ENCODE results near the gene CACNA1H. TPM values are rescaled to one million over a fixed set of nuclear protein-coding genes. Genes with fewer than 3 reads are reported as not detected.
A peak's percentile ranks its signal among the peaks of the same experiment; 100 is the strongest.

CACNA1H gene
- total RNA-seq, 1 donor from 2014 or later, result 9.5 TPM

- H3K9ac ChIP-seq, result no peak overlapping the region
- DNase-seq (ENCODE audit: low spot score), result no peak
- H4K20me1 ChIP-seq (ENCODE audit: low read depth), result no peaks in the 10 kb centered on the region
- peaks cover 29% of the 10 kb centered on the region for H3F3A ChIP-seq (ENCODE audit: low read depth)
- no peaks in the 10 kb centered on the region for H3K36me3 ChIP-seq
- H3K27ac Mint-ChIP-seq, result no peak overlapping the region
- H3K27me3 Mint-ChIP-seq (ENCODE audit: insufficient read depth, low read depth), result peaks cover 33% of the 10 kb centered on the region
- H3K4me3 Mint-ChIP-seq, result peak overlapping the region; percentile 44
- no peaks in the 10 kb centered on the region for H3K36me3 Mint-ChIP-seq
- no peak overlapping the region for H2AFZ ChIP-seq (replicated peaks)
- no peak overlapping the region for H3K27ac ChIP-seq
- H3K9me3 Mint-ChIP-seq, result peaks cover 7% of the 10 kb centered on the region
- H3K27me3 ChIP-seq, result no peaks in the 10 kb centered on the region
- peaks cover 44% of the 10 kb centered on the region for H3K4me1 Mint-ChIP-seq
- no peaks in the 10 kb centered on the region for H3K9me3 ChIP-seq (ENCODE audit: low read depth)
- TF ChIP-seq EZH2 (IDR thresholded peaks at IDR 0.05), result no peak
- no peak for TF ChIP-seq CTCF (IDR thresholded peaks at IDR 0.05)
- no peak for TF ChIP-seq EZH2phosphoT487 (IDR thresholded peaks at IDR 0.05)
- no peak overlapping the region for H3K4me3 ChIP-seq
- no peaks in the 10 kb centered on the region for H3K79me2 ChIP-seq (ENCODE audit: low read depth)
- no peak overlapping the region for H3K4me2 ChIP-seq
- H3K4me1 ChIP-seq, result peaks cover 33% of the 10 kb centered on the region
Measured at GRCh38 chr16:1147027-1147426, 5.9 kb upstream of the CACNA1H start.

GRCh38 chr16:1149101-1149636, 3.7 kb upstream of the CACNA1H start:
- no peak overlapping the region for H3K27ac ChIP-seq
- no peaks in the 10 kb centered on the region for H3K36me3 ChIP-seq
- no peak for DNase-seq (ENCODE audit: low spot score)
- TF ChIP-seq EZH2phosphoT487 (IDR thresholded peaks at IDR 0.05), result no peak
- Mint-ChIP-seq H3K9me3 (peaks cover 7% of the 10 kb centered on the region), H3K27me3 (ENCODE audit: insufficient read depth, low read depth) (peaks cover 22% of the 10 kb centered on the region), H3K4me3 (peak overlapping the region; percentile 10), H3K36me3 (no peaks in the 10 kb centered on the region), H3K4me1 (peaks cover 31% of the 10 kb centered on the region), H3K27ac (peak overlapping the region; percentile 18)
- H3K9me3 ChIP-seq (ENCODE audit: low read depth), result no peaks in the 10 kb centered on the region
- H3K4me1 ChIP-seq, result peaks cover 36% of the 10 kb centered on the region
- no peak overlapping the region for H3K9ac ChIP-seq
- no peak overlapping the region for H2AFZ ChIP-seq (replicated peaks)
- H3F3A ChIP-seq (ENCODE audit: low read depth), result peaks cover 32% of the 10 kb centered on the region
- H3K79me2 ChIP-seq (ENCODE audit: low read depth), result peaks cover 6% of the 10 kb centered on the region
- no peak overlapping the region for H3K4me2 ChIP-seq
- peaks cover 8% of the 10 kb centered on the region for H3K27me3 ChIP-seq
- peaks cover 6% of the 10 kb centered on the region for H4K20me1 ChIP-seq (ENCODE audit: low read depth)
- no peak overlapping the region for H3K4me3 ChIP-seq

GRCh38 chr16:1150511-1150982, 2.4 kb upstream of the CACNA1H start:
- Histone ChIP-seq H3K9ac (no peak overlapping the region), H4K20me1 (ENCODE audit: low read depth) (peaks cover 20% of the 10 kb centered on the region), H3K4me2 (no peak overlapping the region), H2AFZ (replicated peaks) (no peak overlapping the region), H3K36me3 (no peaks in the 10 kb centered on the region), H3K27ac (no peak overlapping the region), H3K27me3 (peaks cover 11% of the 10 kb centered on the region), H3F3A (ENCODE audit: low read depth) (peaks cover 20% of the 10 kb centered on the region), H3K9me3 (ENCODE audit: low read depth) (no peaks in the 10 kb centered on the region), H3K4me3 (no peak overlapping the region), H3K79me2 (ENCODE audit: low read depth) (peaks cover 16% of the 10 kb centered on the region), H3K4me1 (peaks cover 30% of the 10 kb centered on the region)
- H3K36me3 Mint-ChIP-seq, result no peaks in the 10 kb centered on the region
- H3K9me3 Mint-ChIP-seq, result peaks cover 7% of the 10 kb centered on the region
- peaks cover 25% of the 10 kb centered on the region for H3K27me3 Mint-ChIP-seq (ENCODE audit: insufficient read depth, low read depth)
- no peak for DNase-seq (ENCODE audit: low spot score)
- peaks cover 30% of the 10 kb centered on the region for H3K4me1 Mint-ChIP-seq
- TF ChIP-seq EZH2phosphoT487 (IDR thresholded peaks at IDR 0.05), result no peak
- no peak for TF ChIP-seq CTCF (IDR thresholded peaks at IDR 0.05)
- no peak for TF ChIP-seq EZH2 (IDR thresholded peaks at IDR 0.05)
- H3K27ac Mint-ChIP-seq, result no peak overlapping the region
- H3K4me3 Mint-ChIP-seq, result peak overlapping the region; percentile 60

- H3K9me3 ChIP-seq (ENCODE audit: low read depth), result no peaks in the 10 kb centered on the region
- peak overlapping the region; percentile 68 for H3K4me3 ChIP-seq
- peak overlapping the region; percentile 75 for H3K4me3 Mint-ChIP-seq
- no peak overlapping the region for H3K9ac ChIP-seq
- peaks cover 22% of the 10 kb centered on the region for H3K4me1 ChIP-seq
- peaks cover 18% of the 10 kb centered on the region for H3K79me2 ChIP-seq (ENCODE audit: low read depth)
- H3K4me2 ChIP-seq, result peak overlapping the region; percentile 88
- H3K27me3 Mint-ChIP-seq (ENCODE audit: insufficient read depth, low read depth), result peaks cover 23% of the 10 kb centered on the region
- no peaks in the 10 kb centered on the region for H3K36me3 Mint-ChIP-seq
- DNase-seq (ENCODE audit: low spot score), result no peak
- H3K27me3 ChIP-seq, result peaks cover 11% of the 10 kb centered on the region
- H4K20me1 ChIP-seq (ENCODE audit: low read depth), result peaks cover 30% of the 10 kb centered on the region
- peaks cover 7% of the 10 kb centered on the region for H3K9me3 Mint-ChIP-seq
- no peak overlapping the region for H3K27ac ChIP-seq
- H3K4me1 Mint-ChIP-seq, result peaks cover 24% of the 10 kb centered on the region
- peaks cover 14% of the 10 kb centered on the region for H3F3A ChIP-seq (ENCODE audit: low read depth)
- H2AFZ ChIP-seq (replicated peaks), result no peak overlapping the region
- H3K27ac Mint-ChIP-seq, result peak overlapping the region; percentile 76
- H3K36me3 ChIP-seq, result no peaks in the 10 kb centered on the region
- TF ChIP-seq EZH2 (IDR thresholded peaks at IDR 0.05), result no peak
- no peak for TF ChIP-seq EZH2phosphoT487 (IDR thresholded peaks at IDR 0.05)
- no peak for TF ChIP-seq CTCF (IDR thresholded peaks at IDR 0.05)
Measured at GRCh38 chr16:1151424-1152122, 1.3 kb upstream of the CACNA1H start.
